Duodenal mucosa (tissue), 2 donors: ENCODE measurements around the gene FBXO40.
A peak's percentile ranks its signal among the peaks of the same experiment; 100 is the strongest.

Source experiments
- H3K27ac ChIP-seq: one replicate; pipeline ENCODE4 v1.7.0; 2013; ENCODE audit warnings: low read depth, low read length
- H3K27me3 ChIP-seq, 2 donors: one replicate each; pipeline ENCODE4 v1.7.0; 2013; ENCODE audit warnings: low read length in 2 of 2, control low read depth in 1 of 2; ENCODE audit not compliant: insufficient read depth in 2 of 2, control insufficient read depth in 1 of 2
- H3K36me3 ChIP-seq, 2 donors: one replicate each; pipeline ENCODE4 v1.7.0; 2013; ENCODE audit warnings: low read length in 2 of 2, control low read depth in 1 of 2; ENCODE audit not compliant: insufficient read depth in 2 of 2, control insufficient read depth in 1 of 2
- H3K4me1 ChIP-seq, 2 donors: one replicate each; pipeline ENCODE4 v1.7.0; 2013; ENCODE audit warnings: low read length in 2 of 2, control low read depth in 1 of 2; ENCODE audit not compliant: insufficient read depth in 2 of 2, control insufficient read depth in 1 of 2
- H3K4me3 ChIP-seq, 2 donors: one replicate each; pipeline ENCODE4 v1.7.0; 2013; ENCODE audit warnings: low read length in 2 of 2, low read depth in 1 of 2
- H3K9ac ChIP-seq, 2 donors: one replicate each; pipeline ENCODE4 v1.7.0; 2013; ENCODE audit warnings: low read length in 2 of 2, low read depth in 1 of 2
- H3K9me3 ChIP-seq, 2 donors: one replicate each; pipeline ENCODE4 v1.7.0; 2013; ENCODE audit warnings: low read length in 2 of 2, control low read depth in 1 of 2; ENCODE audit not compliant: control insufficient read depth in 1 of 2

Gene FBXO40

GRCh38 chr3:121660356-121661171 is 67.4 kb downstream of the FBXO40 start, which contains the start of gene HCLS1:
TSS of gene HCLS1 (minus strand) at chr3:121660903. CDS start at chr3:121658347, 2,556 bp downstream.
- Histone ChIP-seq H3K9ac (peak within 1 kb of the TSS; percentile 48 to 65), H3K27ac (peak within 1 kb of the TSS; percentile 76)

GRCh38 chr3:121661376-121661775 is 68.2 kb downstream of the FBXO40 start:
- peak overlapping the region; percentile 32 for H3K27ac ChIP-seq
- no peak overlapping the region for H3K4me3 ChIP-seq

More at GRCh38 chr3:121660356-121661171, 67.4 kb downstream of the FBXO40 start, which contains the start of gene HCLS1:
- Histone ChIP-seq H3K27me3 (no peaks in the 10 kb centered on the region), H3K4me3 (peak within 1 kb of the TSS; percentile 56 to 67), H3K9me3 (no peaks in the 10 kb centered on the region), H3K4me1 (peaks cover 3 to 15% of the 10 kb centered on the region in 2 donors), H3K36me3 (peaks cover 18 to 35% of the 10 kb centered on the region in 2 donors)

GRCh38 chr3:121662742-121663141 is 69.6 kb downstream of the FBXO40 start:
- H3K27me3 ChIP-seq, result no peaks in the 10 kb centered on the region
- H3K36me3 ChIP-seq, result peaks cover 36 to 56% of the 10 kb centered on the region in 2 donors

More at GRCh38 chr3:121661376-121661775, 68.2 kb downstream of the FBXO40 start:
- H3K4me1 ChIP-seq, result peaks cover 3 to 15% of the 10 kb centered on the region in 2 donors
- no peak overlapping the region for H3K9ac ChIP-seq
- H3K9me3 ChIP-seq, result no peaks in the 10 kb centered on the region
- H3K36me3 ChIP-seq, result peaks cover 25 to 43% of the 10 kb centered on the region in 2 donors
- no peaks in the 10 kb centered on the region for H3K27me3 ChIP-seq

GRCh38 chr3:121663171-121663847 is 70.1 kb downstream of the FBXO40 start:
- Histone ChIP-seq H3K9ac (no peak overlapping the region), H3K4me3 (no peak overlapping the region), H3K27ac (no peak overlapping the region), H3K9me3 (no peaks in the 10 kb centered on the region), H3K36me3 (peaks cover 40 to 59% of the 10 kb centered on the region in 2 donors), H3K4me1 (peaks cover 3 to 12% of the 10 kb centered on the region in 2 donors), H3K27me3 (no peaks in the 10 kb centered on the region)

More at GRCh38 chr3:121662742-121663141, 69.6 kb downstream of the FBXO40 start:
- Histone ChIP-seq H3K9me3 (no peaks in the 10 kb centered on the region), H3K9ac (no peak overlapping the region), H3K27ac (no peak overlapping the region), H3K4me1 (peaks cover 3 to 15% of the 10 kb centered on the region in 2 donors), H3K4me3 (no peak overlapping the region)

GRCh38 chr3:121665488-121665887 is 72.3 kb downstream of the FBXO40 start:
- H3K27me3 ChIP-seq, result no peaks in the 10 kb centered on the region
- H3K9ac ChIP-seq, result no peak overlapping the region
- no peaks in the 10 kb centered on the region for H3K9me3 ChIP-seq
- peaks cover 48 to 78% of the 10 kb centered on the region in 2 donors for H3K36me3 ChIP-seq
- H3K27ac ChIP-seq, result no peak overlapping the region
- no peaks in the 10 kb centered on the region for H3K4me1 ChIP-seq
- no peak overlapping the region for H3K4me3 ChIP-seq

GRCh38 chr3:121667333-121667732 is 74.2 kb downstream of the FBXO40 start:
- Histone ChIP-seq H3K36me3 (peaks cover 53 to 93% of the 10 kb centered on the region in 2 donors), H3K4me3 (no peak overlapping the region), H3K9ac (no peak overlapping the region), H3K4me1 (no peaks in the 10 kb centered on the region), H3K9me3 (no peaks in the 10 kb centered on the region), H3K27me3 (no peaks in the 10 kb centered on the region), H3K27ac (no peak overlapping the region)

- no peak overlapping the region for H3K4me3 ChIP-seq
- H3K36me3 ChIP-seq, result peaks cover 43 to 80% of the 10 kb centered on the region in 2 donors
- H3K9ac ChIP-seq, result no peak overlapping the region
- no peak overlapping the region for H3K27ac ChIP-seq
- H3K4me1 ChIP-seq, result no peaks in the 10 kb centered on the region
- H3K27me3 ChIP-seq, result no peaks in the 10 kb centered on the region
- H3K9me3 ChIP-seq, result no peaks in the 10 kb centered on the region
These were observed 77.5 kb downstream of the FBXO40 start for GRCh38 chr3:121670676-121671075.

- H3K4me1 ChIP-seq, result no peaks in the 10 kb centered on the region
- peaks cover 41 to 75% of the 10 kb centered on the region in 2 donors for H3K36me3 ChIP-seq
- no peak overlapping the region for H3K9ac ChIP-seq
- H3K27ac ChIP-seq, result no peak overlapping the region
- H3K4me3 ChIP-seq, result no peak overlapping the region
- H3K27me3 ChIP-seq, result no peaks in the 10 kb centered on the region
- H3K9me3 ChIP-seq, result no peaks in the 10 kb centered on the region
These were observed 84.0 kb downstream of the FBXO40 start for GRCh38 chr3:121677141-121677540.
